ENCODE results near the gene NT5DC2.

NT5DC2 gene

GRCh38 chr3:52524752-52525679 is 8.6 kb downstream of the NT5DC2 start:
- no peak for DNase-seq

DNA sequence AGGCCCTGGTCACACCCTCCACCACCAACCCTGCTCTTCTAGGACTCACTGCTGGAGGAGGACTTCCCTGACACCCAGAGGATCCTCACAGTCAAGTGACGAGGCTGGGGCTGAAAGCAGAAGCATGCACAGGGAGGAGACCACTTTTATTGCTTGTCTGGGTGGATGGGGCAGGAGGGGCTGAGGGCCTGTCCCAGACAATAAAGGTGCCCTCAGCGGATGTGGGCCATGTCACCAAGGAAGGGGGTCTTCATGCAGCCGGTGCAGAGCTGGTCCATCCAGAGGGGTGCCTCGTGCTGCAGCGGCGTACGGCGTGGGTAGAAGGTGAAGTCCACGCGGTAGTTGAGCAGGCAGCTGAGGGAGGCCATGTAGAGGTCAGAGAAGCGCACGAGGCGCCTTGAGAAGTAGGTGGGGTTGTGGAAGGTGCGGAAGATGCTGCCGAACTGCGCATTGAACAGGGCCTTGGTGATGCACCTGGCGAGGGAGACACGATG is 9.4 kb downstream of the NT5DC2 start:
- no peak for DNase-seq

- no peak for DNase-seq
Measured at GRCh38 chr3:52523386-52524257, 10.0 kb downstream of the NT5DC2 start.

DNA sequence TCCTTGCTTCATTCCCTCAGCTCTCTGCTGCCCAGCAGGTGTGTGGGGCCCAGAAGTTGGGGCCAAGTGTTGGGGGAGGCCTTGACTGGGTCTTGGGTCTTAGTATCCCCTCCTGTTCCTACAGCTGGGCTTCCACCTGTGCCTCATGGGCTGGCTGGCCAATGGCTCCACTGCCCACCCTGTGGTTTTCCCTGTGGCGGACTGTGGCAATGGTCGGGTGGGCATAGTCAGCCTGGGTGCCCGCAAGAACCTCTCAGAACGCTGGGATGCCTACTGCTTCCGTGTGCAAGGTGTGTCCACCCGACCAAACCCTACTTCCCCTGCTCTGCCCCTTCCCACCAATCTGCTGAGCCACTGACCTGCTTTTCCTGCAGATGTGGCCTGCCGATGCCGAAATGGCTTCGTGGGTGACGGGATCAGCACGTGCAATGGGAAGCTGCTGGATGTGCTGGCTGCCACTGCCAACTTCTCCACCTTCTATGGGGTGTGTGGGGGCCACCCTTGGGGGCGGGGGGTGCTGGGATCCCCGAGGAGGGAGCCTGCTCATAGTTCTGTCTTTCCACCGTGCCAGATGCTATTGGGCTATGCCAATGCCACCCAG is 10.9 kb downstream of the NT5DC2 start:
- no peak for DNase-seq

DNA sequence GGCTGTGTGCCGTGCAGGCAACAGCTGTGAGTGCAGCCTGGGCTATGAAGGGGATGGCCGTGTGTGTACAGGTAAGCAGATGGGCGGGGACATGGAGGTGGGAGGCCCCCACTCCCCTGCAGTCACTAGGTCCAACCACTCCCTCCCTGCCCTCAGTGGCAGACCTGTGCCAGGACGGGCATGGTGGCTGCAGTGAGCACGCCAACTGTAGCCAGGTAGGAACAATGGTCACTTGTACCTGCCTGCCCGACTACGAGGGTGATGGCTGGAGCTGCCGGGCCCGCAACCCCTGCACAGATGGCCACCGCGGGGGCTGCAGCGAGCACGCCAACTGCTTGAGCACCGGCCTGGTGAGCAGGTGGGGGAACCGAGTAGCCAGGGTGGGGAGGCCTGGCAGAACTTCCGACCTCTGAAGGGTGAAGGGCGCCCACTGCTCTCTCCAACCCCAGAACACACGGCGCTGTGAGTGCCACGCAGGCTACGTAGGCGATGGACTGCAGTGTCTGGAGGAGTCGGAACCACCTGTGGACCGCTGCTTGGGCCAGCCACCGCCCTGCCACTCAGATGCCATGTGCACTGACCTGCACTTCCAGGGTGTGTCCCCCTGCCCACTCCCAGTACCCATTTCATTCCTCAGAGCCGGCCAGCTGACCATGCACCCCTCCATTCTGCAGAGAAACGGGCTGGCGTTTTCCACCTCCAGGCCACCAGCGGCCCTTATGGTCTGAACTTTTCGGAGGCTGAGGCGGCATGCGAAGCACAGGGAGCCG is 11.6 kb downstream of the NT5DC2 start:
- no peak for DNase-seq

DNA sequence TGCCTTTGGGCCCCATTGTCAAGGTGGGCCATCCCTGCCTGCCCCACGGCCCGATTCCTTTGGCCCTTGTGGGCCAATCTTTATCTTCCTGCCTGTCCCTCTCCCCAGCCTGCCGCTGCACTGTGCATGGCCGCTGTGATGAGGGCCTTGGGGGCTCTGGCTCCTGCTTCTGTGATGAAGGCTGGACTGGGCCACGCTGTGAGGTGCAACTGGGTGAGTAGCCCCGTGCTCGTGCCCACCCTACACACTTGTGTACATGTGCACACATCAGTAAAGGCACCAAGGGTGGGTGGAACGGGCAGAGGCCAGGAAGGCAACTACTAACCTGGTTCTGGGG is 12.2 kb downstream of the NT5DC2 start:
- no peak for DNase-seq

GRCh38 chr3:52520716-52521487 is 12.8 kb downstream of the NT5DC2 start:
- DNase-seq = no peak

GRCh38 chr3:52520141-52520667 is 13.5 kb downstream of the NT5DC2 start:
- no peak for DNase-seq

GRCh38 chr3:52519445-52520140 is 14.1 kb downstream of the NT5DC2 start:
- no peak for DNase-seq

DNA sequence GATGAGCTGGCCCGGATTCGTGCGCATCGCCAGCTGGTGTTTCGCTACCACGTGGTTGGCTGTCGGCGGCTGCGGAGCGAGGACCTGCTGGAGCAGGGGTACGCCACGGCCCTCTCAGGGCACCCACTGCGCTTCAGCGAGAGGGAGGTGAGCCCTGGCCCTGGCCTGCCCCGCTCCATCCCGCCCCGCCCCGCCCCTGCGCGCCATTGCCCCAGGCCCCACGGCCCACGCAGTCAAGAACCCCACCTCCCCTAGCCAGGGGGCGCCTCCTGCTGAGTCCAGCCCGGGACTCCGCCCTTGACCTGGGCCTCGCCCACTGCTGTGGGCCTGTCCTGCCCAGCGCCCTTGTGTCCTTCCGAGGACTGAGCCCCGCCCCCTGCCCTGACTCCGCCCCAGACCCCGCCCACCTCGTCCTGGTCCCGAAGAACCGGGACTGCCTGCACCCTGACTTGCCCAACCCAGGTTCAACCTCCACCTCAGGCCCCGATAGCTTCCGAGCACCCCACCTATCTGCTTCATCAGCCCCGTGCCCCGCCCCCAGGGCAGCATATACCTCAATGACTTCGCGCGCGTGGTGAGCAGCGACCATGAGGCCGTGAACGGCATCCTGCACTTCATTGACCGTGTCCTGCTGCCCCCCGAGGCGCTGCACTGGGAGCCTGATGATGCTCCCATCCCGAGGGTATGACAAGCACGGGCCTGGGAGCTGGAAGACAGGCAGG is 14.8 kb downstream of the NT5DC2 start:
- no peak for DNase-seq

GRCh38 chr3:52517796-52518722 is 15.6 kb downstream of the NT5DC2 start:
- DNase-seq = no peak

DNA sequence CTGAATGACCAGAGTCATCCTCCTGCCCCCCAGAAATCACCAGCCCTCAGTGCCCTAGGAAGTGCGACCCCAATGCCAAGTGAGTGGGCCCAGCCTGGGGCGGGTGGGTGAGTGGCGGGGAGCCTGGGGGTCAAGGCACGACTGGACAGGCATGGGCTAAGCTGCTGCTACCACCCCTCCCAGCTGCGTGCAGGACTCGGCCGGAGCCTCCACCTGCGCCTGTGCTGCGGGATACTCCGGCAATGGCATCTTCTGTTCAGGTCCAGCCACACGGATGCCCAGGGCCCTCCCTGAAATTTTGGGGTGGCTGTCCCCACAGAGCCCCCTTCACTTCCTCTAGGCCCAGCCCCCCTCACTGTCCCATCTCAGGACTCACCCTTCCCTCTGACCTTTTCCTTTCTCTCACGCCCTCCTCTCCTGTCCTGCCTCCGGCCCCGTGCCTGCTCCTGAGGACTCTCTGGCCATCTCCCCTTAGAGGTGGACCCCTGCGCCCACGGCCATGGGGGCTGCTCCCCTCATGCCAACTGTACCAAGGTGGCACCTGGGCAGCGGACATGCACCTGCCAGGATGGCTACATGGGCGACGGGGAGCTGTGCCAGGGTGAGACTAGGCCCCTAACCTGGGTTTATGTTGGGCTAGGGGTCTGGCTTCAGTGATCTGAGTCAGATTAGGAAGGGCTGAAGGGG is 17.0 kb downstream of the NT5DC2 start:
- DNase-seq = no peak

DNA sequence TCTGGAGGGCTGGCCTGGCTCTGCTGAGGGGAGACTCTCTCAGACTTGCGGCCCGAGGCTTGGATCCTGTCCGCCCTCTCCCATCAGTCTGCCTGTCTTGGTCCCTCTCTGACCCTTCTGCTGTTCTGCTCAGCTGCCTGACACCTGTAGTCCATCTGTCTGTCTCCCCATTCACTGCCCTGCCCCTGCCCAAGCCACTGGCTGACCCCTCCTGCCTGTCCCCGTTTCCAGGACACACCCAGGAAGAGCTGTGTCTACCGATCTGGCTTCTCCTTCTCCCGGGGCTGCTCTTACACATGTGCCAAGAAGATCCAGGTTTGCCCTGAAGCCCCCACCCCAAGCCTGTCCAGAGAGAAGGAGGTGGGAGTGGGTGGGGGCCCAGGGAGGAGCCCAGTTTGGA is 18.5 kb downstream of the NT5DC2 start:
- no peak for DNase-seq

DNA sequence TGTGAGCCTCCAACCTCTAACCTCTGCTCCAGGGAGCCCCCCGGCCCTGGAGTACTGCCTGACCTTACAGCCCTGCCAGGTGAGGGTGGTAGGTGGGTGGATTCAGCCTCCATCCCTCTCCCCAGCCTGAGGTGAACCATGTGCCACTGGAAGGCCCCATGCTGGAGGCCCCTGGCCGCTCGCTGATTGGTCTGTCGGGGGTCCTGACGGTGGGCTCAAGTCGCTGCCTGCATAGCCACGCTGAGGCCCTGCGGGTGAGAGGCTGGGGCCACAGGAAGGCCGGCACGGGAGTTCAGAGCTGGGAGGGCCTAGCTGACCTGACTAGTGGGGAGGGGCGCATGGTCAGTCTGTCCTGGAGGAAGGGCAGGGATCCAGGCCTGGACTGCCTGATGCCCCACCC is 19.1 kb downstream of the NT5DC2 start:
- no peak for DNase-seq

DNA sequence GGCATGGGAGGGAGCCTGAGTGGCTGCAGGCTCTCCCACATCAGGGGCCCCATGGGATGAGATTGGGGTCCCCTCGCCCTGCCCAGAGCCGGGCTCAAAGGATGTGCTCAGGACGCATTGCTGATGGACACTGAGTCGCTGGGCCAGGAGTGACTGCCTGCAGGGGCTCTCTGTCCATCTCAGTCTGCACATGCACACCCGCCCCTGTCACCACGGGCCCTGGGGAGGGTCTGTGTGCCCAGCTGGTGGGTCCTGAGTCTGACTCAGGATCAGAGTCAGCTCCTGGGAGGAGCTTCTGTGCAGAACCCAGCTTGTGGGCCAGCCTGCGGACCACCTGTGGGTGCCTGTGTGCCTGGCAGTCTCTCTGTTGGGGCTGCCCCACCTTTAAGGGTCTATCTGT is 20.4 kb downstream of the NT5DC2 start:
- no peak for DNase-seq

DNA sequence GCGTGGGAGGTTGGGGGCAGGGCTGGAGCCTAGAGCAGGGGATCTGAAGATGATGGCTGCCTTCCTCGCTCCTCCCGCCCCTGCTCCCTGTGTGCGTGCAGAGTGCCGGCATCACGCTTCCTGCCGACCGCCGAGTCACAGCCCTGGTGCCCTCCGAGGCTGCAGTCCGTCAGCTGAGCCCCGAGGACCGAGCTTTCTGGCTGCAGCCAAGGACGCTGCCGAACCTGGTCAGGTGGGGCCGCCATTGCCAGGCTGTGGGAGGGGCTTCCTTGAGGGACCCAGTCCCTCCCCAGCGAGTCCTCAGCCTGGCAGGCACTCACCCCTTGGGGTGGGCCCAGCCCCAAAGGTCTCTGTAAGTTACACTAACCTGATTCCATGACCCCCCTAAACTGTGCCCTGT is 20.9 kb downstream of the NT5DC2 start:
- no peak for DNase-seq

DNA sequence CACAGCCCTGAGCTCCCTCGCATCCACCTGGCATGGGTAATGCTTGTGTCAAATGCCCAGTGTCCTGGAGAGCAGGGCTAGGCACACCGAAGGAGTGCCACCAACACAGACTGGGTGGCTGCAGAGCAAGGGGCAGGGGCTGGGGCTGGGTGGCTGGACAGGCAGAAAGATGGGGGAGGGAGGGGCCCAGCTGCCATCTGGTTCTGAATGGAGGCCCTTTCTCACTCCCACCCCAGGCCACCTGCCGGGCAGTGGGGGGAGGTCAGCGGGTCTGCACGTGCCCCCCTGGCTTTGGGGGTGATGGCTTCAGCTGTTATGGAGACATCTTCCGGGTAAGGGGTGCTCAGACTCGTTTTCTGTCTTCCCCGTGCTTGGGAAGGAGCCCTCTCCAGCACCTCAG is 21.6 kb downstream of the NT5DC2 start:
- no peak for DNase-seq

GRCh38 chr3:52511509-52511908 is 22.1 kb downstream of the NT5DC2 start:
- DNase-seq = no peak
